RPMI7951 (cell line): ENCODE data around the gene ISLR2. TPM values are rescaled to one million over a fixed set of nuclear protein-coding genes. Genes with fewer than 3 reads are reported as not detected.
A peak's percentile ranks its signal among the peaks of the same experiment; 100 is the strongest.

Source experiments
- DNase-seq: peaks from one replicate; pipeline ENCODE4 v3.0.0-alpha.2; 2012; ENCODE audit warnings: low read depth
- total RNA-seq: library from RNA; depleted of rRNA; stranded (reverse); fragments of >200 nt; shearing (Covaris generic); gene quantifications from 2 replicates; pipeline ENCODE4 v1.2.3, GENCODE V29; 2014; rRNA removed

Gene ISLR2
- total RNA-seq, 1 experiment from 2014 or later, result 0.72 TPM

DNA sequence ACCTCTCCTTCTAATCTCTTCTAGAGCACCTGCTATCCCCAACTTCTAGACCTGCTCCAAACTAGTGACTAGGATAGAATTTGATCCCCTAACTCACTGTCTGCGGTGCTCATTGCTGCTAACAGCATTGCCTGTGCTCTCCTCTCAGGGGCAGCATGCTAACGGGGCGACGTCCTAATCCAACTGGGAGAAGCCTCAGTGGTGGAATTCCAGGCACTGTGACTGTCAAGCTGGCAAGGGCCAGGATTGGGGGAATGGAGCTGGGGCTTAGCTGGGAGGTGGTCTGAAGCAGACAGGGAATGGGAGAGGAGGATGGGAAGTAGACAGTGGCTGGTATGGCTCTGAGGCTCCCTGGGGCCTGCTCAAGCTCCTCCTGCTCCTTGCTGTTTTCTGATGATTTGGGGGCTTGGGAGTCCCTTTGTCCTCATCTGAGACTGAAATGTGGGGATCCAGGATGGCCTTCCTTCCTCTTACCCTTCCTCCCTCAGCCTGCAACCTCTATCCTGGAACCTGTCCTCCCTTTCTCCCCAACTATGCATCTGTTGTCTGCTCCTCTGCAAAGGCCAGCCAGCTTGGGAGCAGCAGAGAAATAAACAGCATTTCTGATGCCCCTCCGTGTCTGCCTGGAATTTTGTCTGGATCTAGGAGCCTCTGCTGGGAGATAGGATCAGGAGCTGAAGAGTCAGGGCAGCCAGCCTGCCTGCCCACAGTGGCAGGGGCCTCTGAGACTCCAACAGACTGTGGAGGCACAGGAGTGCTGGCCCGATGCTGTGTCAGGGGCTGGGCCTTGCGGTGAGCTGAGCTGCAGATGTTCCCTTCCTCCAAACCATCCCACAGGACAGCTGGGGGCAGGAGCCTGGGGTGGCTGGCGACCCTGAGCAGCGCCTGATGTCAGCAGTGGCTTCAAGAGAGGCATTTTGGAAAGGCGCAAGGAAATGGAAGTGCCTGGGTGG lies 46.2 kb downstream of the ISLR2 start:
- peak; percentile 59 for DNase-seq

DNA sequence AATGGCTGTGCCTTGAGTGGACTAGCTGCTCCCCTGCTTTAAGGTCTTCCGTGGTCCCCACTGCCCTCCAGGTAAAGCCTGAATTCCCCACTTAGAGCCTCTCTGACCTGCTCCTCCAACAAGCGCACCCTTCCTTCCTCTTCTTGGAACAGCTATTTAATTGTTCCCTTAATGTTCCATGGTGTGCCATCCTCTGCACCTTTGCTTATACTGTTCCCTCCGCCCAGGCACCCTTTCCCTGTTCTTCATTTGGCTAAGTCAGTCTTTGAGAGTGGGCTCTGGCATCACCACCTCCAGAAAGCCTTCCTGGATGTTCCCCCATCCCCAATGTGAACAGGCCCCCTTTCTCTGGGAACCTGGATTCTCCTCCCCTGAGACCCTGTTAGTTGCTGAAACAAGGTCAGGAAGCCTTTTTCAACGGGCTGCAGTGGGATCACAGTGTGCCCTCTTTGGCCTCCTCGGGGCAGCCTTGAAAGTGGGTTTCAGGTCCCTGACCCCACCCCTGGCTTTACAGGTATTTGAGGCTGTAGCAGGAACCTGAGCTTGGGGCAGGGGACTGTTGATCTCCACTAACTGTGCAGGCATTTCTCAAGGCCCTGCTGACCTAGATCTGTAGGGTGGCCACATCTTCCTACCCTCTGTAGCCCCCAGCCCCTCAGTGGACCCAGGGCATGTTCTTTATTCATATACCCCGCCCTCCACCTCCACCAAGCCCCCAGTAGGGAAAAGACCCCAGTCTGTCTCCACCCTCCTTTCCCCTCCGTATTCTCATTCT lies 48.1 kb downstream of the ISLR2 start:
- DNase-seq, result no peak

DNA sequence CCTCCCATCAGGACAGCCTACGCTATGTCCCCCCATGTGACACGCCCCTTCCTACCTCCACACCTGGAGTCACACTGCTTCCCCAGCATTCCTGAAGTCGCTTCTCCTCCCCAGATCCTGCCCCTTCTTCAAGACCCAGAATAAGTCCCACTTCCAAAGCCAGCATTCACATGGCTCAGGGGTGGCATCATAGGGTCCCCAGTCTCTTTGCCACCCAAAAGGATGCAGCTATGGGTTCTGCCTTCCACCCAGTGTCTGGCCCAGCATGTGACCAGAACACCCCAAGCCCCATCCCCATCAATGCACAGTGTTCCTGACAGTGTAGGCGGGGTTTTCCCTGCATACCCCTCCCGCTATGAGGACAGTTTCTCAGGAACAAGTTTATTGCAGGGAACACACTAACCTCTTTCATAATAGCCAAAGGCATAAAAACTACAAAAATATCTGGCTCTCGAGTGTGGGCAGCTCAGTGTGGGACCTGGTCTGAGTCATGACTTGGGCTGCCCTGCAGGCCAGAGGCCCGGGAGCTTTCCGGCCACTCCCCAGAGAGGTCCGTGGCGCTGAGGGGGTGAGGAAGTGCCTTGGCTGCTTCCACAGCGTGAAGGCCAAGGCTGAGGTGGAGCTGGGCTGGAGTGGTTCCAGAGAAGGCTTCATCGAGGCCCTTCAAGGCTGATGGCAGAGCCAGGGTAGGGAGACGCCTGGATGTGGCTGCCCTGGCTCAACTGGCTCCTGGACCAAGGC lies 48.9 kb downstream of the ISLR2 start:
- DNase-seq, result peak; percentile 100

DNA sequence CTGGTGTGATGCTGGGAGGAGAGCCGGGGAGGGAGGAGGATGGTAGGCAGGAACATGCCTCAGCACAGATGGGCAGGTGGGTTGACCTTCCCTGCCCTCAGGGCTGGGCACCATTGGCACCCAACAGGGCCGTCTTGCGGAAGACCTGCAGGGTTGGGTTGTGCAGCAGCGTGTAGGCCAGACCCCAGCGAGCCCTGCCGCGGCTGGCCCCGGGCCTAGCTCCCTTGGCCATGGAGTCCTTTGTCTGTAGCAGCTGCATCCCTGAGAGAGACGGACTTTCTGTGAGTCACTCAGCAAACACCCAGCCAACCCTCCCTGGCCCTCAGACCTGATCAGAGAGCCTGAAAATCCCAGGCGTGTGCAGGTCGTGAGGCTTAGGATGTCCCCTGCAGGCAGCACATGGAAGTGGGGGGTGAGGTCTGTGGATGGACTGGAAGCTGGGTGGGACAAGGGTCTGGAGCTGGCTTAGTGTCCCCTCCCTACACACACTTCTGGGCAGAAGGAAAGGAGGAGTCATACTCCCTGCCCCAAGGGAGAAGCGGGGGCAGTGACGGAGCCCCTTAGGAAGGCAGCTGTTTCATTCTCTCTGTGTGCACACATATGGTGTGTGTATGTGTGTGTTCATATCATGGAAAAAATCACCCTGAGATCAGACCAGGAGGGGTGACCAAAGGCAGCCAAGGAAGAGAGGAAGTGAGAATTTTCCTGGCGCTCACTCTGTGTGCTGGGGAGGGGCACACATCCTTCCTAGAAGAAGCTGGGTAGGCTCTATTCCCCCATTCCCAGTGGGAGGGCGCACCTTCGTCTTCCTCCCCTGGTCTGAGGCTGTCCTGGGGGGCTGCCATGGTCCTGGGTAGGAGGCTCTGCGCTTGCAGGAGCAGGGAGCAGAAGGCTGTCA lies 49.8 kb downstream of the ISLR2 start:
- peak; percentile 91 for DNase-seq

DNA sequence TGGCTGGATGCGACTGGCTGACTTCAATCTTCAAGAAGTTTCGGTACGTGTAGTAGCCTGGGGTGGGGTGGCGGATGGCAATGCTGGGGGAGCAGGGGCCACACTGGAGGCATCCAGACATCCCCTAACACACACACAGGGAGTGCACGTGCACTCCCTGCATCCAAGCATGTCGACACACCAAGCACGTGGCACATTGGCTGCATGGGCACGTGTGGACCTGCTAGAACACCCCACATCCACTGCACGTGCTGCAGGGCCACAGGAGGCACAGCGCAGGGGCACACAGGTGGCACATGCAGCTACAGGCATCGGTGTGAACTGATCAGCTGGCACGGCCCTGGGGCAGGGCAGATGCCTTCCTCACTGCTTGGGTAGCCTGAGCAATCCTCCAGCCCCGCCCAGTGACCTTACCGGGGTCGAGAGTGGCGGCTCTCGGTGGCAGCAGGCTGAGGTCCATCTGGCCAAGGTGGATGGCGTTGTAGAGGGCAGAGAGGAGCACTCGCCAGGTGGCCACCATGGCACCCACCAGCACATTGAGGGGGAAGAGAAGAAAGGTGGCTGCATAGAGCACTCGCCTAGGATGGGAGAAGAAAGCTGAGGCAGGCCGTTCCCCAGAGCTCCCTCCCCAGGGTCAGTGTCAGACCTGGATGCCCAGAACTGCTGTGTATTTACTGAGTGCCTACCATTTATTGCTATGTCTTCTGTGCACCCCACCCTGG lies 50.7 kb downstream of the ISLR2 start:
- no peak for DNase-seq

DNA sequence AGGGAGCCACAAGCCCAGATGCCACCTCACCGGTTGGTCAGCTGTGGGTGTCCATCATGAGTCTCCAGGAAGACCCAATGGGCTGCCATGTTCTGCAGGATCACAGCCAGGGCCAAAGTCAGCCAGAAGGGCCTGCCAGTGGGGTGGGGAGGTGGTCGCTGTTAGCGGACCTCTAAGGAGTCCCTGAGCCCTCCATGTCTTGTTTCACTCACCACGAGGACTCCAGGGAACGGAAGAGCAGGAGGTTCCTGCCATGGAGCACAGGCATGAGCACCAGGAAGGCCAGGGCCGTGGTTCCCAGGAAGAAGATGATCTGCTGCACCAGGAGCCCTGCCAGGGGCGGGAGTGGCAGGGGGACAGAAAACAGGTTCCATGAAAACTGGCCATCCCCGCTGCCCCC lies 51.7 kb downstream of the ISLR2 start:
- DNase-seq, result no peak

DNA sequence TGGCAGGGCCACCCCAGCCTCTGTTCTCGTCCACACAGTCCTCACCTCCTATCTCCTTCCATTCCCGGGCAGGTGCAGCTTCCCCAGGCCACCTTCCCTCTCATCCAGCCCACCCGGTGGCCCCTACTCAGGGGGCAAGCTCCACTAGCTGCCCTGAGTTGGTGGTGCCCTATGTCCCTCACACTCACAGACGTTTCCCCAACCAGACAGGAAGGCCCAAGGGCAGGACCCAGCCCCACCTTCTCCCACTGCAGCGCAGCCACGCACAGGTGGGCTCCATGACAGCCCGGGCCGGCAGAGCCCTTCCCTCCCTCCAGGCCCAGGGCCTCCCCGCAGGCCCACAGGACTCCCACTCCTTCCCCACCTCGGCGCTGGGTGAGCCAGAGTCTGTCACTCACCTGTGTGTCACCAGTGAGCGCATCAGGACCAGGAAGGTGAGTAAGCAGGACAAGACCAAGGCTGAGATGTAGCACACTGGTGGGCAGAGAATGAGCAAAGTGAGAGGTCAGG lies 54.3 kb downstream of the ISLR2 start:
- DNase-seq, result no peak

DNA sequence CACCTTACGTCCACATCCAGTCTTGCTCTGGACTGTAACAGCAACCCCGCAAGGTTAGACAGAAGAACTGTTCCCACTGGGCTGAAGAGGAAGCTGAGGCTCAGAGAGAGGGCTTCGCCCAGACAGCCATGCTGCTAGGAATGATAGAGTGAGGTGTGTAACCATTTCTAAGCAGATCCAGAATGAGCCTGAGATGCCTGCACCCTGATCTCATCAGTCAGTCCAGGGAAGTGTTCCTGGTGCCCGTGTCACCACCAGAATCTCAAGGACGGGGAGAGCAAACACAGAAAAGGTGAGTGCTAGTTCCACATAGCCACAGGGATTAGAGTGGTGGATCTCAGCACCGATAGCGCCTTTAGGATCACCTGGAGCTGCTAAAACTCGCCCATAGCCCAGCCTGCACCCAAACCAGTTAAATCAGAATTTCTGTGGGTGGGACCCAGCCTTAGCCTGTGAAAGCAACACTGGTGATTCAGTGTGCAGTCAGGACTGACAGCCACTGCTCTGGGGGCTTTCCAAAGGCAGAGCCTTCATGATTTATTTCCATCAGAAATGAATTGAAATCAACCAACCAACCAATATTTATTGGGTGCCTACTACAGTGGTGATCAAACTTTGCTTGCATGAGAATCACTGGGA lies 55.4 kb downstream of the ISLR2 start:
- DNase-seq, result no peak

Other genes starting within 250 kb of the ISLR2 start
- 45.9 and 55.0 TPM in 2 replicates for gene LOXL1, start 204.1 kb upstream of the ISLR2 start, total RNA-seq
- 20.4 and 26.8 TPM in 2 replicates for gene STOML1, start 138.3 kb upstream of the ISLR2 start, total RNA-seq
- 26.1 and 39.7 TPM in 2 replicates for gene PML, start 135.9 kb upstream of the ISLR2 start, total RNA-seq
- not detected in 2 replicates for gene GOLGA6A, start 48.0 kb upstream of the ISLR2 start, total RNA-seq
- 2.5 and 8.8 TPM in 2 replicates for gene ISLR, start 43.1 kb downstream of the ISLR2 start, total RNA-seq
- gene STRA6, start 72.2 kb downstream of the ISLR2 start, total RNA-seq, result 95.7 and 114 TPM in 2 replicates
- gene CCDC33, start 105.7 kb downstream of the ISLR2 start, total RNA-seq, result 1.1 and 2.1 TPM in 2 replicates
- gene CYP11A1, start 237.1 kb downstream of the ISLR2 start, total RNA-seq, result not detected in 2 replicates